Loucy (cell line): ENCODE data around the gene PTH2R.

Source experiments
- CTCF ChIP-seq: fragments of 200-600 bp; sonication (generic); conservative IDR thresholded peaks from 2 replicates; pipeline ENCODE4 v1.5.1; 2014; ENCODE audit warnings: mild to moderate bottlenecking, antibody characterized with exemption, low read length
- EZH2phosphoT487 ChIP-seq: fragments of 200-600 bp; IDR thresholded peaks from 2 replicates; pipeline ENCODE4 v1.6.1; 2018; ENCODE audit warnings: antibody characterized with exemption, mild to moderate bottlenecking, moderate library complexity, borderline replicate concordance

GRCh38 chr2:208466151-208466919, 59.7 kb downstream of the PTH2R start:
- peak; percentile 89 for TF ChIP-seq CTCF
- no peak for TF ChIP-seq EZH2phosphoT487
